NCI-H1048 (cell line): ENCODE measurements around the gene HECTD2.
"Not testable (repeated sequence)": the region's sequence is repeated elsewhere in the genome, so short reads cannot be mapped to it uniquely, and the experiment has no call there.

Experiments
- DNase-seq: peaks from one replicate; lab custom pipeline; 2025; lab: John Stamatoyannopoulos, UW

The HECTD2 gene

DNA sequence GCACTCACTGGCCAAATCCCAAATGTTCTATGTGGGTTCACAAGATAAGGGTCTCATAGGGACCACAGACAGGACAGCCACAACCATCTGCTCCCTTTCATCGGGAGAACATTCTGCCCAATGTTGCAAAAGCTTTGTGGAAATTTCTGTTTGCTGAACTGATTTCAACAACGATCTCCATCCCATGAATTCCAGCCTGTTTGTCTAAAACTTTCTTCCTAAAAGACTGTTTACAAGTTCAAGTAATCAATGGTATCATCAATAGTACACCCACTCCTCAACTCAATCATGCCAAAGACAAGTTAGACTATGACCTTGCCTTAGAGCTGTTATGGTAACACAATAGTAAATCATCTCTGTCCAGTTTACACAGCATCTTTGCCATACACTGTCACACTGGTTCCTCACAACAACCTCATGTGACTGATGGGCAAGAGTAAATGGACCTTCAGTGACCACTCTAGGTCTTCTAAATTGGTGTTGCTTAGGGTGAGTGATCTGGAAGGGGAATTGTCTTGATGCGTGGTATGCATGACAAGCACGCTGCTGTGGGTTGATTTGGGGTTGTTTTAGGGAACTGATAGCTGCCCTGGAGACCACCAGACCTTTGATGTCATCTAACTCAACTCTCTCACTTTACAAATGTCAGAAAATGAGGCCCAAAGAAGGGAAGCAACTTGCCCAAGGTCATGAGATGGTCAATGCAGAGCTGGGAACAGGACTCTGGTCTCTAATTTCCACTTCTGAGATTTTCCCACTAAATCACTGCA, 127.7 kb downstream of the HECTD2 start:
- DNase-seq: no peak

DNA sequence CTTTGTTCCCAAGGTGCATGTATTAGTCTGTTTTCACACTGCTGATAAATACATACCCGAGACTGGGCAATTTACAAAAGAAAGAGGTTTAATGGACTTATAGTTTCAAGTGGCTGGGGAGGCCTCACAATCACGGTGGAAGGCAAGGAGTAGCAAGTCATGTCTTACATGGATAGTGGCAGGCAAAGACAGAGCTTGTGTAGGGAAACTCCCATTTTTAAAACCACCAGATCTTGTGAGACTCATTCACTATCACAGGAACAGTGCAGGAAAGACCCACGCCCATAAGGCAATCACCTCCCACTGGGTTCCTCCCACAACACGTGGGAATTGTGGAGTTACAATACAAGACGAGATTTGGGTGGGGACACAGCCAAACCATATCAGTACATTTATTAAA, 129.8 kb downstream of the HECTD2 start:
- DNase-seq: no peak

DNA sequence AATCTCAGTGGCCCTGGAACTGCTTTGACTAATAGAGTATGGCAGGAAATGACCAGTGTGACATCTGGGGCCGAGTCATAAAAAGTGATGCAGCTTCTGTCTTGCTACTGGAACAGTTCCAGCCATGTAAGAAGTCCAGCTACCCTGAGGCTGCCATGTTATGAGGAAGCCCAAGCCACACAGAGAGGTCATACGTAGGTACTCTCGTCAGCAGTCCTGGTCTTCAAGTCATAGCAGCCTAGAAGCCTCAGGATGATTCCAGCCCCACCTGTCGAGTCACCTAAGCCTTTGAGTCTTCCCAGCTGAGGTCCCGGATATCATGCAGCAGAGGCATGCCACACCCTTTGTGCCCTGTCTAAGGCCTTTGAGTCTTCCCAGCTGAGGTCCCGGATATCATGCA, 130.6 kb downstream of the HECTD2 start:
- no peak for DNase-seq

DNA sequence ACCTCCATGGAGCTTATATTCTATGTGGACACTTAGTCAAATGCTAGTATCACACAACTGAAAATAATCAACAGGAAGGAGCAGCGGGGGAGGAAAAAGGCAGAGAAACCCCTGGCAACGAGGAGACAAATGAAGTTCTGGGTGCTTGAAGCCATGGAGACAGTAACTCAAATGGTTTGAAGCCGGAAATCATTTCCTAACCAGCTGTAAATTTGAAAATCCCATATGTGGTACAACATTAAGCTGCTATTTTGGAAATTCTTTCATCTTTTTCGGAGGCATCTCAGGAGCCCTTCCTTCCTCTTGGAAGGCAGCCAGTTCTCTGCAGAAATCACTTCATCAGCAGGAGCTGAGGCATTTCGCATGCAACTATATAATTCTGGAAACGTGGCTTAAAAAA, 131.3 kb downstream of the HECTD2 start:
- DNase-seq: no peak

DNA sequence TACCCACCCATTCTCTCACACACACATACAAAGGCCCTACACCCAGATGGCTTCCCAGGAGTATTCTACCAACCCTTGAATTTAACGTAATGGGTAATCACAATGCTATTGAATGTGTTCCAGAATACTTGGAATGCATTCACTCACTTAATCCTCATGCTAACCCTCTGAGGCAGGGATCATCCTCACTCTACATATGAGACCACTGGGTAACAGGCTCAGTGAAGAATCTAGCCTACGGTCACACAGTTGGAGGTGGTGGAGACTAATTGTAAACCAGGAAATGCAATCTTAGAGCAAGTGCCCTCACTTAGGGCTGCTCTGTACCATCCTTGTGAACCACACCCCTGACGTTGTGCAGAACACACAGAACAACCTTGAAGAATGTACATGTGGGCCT, 135.2 kb downstream of the HECTD2 start:
- DNase-seq: no peak

DNA sequence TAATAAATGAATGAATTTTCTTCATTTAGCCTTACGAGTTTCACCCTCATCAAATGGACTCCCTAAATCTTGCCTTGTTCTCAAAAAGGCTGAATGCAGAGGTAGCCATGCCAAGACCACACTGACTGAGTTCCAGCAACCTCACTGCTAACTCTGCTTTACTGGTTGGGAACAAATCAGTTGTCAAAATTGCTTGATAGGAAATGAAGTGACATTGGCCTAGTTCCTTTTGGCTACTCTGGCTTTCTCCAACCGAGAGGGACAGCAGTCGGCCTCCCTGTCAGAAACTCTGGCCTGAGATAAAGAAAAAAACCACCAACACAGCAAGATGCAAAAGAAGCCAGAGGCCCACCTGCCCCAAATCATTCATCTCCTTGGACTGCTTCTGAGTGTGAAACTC, 135.7 kb downstream of the HECTD2 start:
- no peak for DNase-seq

DNA sequence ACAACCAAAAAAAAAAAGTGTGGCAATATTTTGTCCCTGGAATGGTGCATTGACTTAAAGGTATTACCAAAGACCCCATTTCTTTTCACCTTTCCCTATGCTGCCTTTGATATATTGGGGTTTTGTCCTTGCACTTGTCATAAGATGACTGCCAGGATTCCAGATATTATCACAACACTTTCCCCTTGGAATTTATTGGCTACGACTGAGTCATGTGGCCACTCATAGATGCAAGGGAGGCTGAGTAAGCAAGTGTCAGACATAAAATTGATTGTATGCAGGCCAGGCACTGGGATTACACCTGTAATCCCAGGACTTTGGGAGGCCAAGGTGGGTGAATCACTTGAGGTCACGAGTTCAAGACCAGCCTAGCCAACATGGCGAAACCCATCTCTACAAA, 139.1 kb downstream of the HECTD2 start:
- DNase-seq: no peak

DNA sequence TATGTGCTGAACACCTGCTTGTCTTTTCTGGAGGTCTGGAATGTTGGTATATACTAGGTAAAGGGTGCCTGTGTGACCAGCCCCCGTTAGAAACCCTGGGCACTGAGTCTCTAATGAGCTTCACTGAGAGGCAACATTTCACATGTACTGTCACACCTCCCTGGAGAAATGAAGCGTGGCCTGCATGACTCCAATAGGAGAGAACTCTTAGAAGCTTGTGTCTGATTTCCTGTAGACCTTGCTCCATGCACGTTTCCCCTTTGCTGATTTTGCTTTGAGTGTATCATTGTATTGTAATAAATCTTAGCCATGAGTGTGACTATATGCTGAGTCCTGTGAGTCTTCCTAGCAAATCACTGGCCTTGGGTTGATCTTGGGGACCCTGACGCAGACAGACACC, 139.9 kb downstream of the HECTD2 start:
- DNase-seq: no peak

DNA sequence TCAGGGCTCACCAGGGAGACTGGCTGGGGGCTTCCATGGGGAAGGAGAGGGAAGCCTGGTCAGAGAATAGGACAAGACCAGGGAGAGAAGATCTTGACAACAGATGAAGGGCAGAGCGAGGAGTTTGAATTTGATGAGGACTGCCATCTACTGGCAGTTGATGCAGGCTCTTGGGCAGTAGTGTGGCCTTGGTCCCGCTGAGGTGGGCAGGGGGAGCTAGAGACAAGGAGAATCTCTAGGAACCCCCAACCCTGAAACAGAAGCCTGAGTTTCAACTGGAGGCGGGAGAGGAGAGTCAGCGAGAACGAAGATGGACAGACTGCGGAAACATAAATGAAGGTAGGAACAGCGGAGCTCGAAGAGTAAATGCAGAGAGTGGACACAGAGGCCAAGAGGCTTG, 141.7 kb downstream of the HECTD2 start:
- no peak for DNase-seq

DNA sequence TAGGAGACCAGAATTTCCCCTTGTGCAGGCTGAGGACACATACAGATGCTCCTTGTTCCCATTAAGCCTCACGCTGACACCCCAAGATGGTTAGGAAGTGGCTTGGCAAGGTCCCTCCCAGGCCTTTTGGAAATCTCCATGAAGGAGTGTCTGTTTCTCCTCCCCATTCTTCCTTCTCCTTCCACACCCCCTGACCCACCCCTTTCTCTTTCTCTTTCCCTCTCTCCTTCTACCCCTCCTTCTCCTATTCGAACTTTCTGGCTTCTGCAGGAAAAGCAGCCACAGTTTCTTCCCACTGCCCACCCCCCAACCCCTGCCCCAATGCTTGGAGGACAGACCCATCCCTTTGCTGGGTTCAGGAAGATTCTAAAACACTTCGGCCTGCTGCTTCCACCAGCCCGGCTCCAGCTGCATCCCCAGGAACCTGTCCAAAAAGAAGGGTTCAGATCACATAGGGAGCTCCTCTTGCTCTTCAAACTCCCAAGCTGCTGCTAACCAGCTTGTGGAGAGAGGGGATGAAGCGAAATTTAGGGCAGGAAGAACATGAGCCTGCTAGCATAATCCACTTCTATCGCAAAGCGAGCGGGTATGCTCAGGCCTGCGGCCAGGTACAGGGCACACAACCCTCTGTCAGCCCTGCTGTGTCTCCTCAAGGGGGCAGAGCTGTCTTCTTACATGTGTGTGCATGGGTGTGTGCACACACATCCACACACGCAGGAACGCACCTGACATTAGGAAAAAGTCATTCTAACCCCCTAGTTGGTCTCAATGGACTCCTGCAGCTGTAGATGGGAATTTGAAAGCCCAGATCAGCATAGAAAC, 142.3 kb downstream of the HECTD2 start:
- DNase-seq: no peak

DNA sequence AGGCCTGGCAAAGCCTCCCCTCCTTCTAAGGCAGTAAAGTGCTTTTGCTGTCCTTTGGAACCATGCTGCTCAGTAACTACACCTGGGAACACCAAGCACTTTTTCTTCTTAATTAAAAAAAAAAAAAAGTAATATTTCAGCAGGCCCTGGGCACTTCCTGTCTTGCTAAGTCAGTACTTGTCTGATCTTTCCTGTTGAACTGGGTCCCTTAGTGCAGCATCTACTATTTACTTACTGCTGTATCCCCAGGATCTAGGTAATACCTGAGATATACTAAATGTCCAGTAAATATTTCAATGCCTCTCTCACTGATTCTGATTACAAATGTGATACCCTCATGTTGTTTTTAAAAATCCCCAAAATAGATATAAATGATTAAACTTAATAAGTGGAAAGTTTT, 145.3 kb downstream of the HECTD2 start:
- no peak for DNase-seq

DNA sequence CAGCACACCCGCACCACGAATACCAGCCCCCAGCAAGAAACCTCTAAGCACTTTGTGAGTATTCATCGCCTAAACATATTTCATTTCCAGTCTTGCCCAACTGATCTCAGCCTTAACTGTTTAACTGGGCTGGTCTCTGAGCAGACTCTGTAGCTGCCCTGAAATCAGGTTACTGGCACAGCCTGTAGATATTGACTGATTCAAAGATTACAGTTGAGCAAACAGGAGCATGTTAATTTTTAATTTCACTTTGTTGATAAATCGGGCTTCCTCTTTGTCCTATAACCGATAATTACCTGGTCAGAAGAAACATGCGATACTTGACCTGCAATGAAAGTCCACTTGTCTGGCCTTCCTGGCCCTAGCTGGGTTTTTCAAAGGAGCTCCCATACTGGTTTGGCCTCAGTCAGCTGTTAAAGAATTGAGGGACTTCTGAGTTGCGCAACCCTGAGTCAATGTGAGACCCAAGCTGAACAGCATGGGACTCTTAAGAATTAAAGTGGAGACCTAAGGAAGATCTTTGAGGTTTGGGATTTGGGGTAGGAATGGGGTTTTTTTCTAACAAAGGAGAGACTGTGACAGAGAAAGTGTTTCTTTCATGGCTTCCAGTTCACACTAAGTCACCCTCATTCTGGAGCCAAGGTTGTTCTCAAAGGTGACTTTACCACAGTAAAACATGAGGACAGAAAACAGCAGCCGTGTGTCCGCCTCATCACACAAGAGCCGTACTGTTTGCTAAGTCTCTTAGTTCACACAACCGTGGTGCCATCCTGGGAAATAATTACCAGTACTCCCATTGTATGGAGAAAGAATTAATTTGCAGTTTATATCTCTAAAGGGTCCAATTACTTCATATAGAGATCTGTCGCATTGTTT, 146.8 kb downstream of the HECTD2 start:
- no peak for DNase-seq

DNA sequence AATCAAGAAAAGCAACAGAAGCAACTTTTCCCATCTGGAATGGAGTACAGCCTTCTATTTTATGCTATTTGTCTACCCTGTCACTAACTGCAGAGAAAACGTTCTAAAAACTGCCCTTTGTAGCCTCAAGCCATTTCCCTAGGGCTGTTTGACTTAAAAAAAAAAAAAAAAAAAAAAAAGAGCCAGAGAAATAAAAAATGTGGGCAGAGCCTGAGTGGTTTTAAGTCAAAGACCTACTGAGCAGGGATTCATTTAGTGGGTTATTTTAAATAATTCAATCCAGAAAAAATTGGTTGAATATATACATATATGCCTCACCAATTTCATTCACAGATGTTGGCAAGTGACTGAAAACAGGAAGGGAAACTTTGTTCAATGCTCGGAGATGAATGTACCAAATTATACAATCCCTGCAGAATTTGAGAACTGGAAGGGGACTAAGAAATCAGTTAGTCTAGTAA, 147.5 kb downstream of the HECTD2 start:
- no peak for DNase-seq

DNA sequence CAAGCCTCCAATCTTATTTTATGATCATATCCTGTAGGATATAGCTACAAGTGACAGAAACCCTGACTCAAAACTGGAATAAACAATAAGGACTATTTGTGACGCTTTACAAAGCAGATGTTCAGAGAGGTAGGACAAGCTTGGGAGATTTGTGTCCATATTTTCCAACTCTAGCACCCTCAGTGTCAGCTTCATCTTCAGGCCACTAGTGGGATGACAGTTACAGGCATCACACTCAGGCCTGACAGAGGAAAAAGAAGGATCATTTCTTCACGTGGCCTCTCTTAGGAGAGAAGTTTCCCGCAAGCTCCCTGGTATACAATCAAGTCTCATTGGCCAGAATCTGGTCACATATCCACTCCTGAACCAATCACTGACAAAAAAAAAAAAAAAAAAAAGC, 148.3 kb downstream of the HECTD2 start:
- DNase-seq: no peak

DNA sequence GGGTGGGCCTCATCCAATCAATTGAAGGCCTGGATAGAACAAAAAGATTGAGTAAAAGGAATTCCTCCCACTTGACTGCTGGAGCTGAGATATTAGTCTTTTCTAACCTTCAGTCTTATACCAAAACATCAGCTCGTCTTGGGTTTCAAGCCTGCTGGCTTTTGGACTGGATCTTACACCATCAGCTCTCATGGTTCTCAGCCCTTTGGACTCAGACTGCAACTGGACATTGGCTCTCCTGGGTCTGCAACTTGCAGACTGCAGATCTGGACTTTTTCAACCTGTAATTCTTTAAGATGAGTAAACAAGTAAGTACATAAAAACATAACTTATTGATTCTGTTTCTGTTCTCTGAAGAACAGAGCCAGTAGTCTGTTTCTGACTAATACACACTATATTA, 149.0 kb downstream of the HECTD2 start:
- no peak for DNase-seq

DNA sequence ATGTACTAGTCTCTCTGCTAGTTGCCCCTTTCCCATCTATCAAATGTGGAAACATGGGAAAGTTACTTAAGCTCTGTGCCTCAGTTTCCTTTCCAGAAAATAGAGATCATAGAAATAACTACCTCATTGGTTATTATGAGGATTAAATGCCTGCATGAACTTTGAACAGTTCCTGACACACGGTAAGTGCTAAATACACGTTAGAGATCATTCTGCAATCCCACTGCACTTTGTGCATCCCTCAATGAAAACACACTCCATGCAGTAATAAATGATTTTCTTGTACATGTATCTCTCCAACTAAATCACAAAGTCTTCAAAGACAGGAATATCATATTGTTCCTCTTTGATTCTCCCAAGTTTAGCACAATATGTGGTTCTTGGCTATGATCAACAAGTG, 149.6 kb downstream of the HECTD2 start:
- no peak for DNase-seq

DNA sequence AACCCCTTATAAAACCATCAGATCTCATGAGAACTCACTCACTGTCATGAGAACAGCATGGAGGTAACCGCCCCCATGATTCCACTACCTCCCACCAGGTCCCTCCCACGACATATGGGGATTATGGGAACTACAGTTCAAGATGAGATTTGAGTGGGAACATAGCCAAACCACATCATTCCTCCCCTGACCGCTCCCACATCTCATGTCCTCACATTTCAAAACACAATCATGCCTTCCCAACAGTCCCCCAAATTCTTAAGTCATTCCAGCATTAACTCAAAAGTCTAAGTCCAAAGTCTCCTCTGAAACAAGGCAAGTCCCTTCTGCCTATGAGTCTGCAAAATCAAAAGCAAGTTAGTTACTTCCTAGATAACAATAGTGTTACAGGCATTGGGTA, 150.7 kb downstream of the HECTD2 start:
- not testable (repeated sequence) for DNase-seq

DNA sequence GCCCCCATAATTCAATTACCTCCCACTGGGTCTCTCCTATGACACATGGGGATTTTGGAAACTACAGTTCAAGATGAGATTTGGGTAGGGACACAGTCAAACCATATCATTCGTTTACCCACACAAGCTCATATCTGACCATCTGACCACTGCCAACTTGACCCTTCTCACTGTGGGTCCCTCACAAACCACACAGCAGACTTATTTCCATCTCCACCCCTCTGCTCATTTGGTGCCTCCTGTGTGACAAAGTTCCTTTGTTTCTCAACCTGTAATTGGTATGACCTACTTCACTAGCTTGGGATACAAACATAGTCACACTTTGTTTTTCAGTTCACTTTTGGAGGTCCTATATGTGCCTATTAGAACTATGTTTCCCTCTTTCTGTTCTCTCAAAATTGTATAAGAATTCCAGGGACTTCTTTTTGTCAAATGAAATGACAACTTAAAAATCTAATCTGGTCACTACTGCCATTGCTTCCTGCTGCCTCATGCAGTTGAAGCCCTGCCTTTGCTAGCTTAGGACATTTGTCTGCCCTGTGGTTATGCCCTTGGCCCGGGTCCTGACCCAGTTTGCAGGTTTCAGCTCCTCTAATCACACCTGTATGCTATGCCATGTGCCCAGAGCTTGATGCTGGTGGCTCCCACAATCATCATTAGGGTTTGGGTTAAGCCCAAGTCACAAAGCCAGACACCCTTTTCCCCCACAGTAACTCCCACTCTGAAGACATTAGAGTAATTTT, 152.9 kb downstream of the HECTD2 start:
- no peak for DNase-seq

DNA sequence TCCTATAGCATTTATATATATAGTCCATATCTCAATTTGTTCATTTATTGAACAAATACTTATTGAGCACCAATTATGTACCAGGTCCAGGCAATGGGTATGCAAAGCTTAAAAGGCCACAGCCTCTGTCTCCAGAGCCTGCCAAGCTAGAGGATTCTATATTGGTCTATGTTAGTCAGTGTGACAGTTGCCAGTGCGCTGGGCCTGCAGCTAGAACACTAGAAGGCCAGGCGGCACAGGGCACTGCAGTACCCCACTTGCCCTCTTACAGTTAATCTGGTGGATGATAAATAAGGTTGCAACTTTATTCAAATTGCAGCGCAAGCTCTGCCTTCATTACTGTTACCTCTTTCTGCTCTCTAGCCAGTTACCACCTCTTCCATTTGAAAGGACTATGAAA, 153.9 kb downstream of the HECTD2 start:
- DNase-seq: no peak
